HG03558 (cell line): Measurements from ENCODE around the gene EIF3F.

Source experiments
- ATAC-seq: cut with Tn5 transposase; IDR thresholded peaks from one replicate; pipeline ENCODE4 v1.9.1; 2021; ENCODE audit warnings: moderate number of reproducible peaks; ENCODE audit not compliant: unreplicated experiment; ENCODE audit errors: extremely low read depth

EIF3F gene, protein sequence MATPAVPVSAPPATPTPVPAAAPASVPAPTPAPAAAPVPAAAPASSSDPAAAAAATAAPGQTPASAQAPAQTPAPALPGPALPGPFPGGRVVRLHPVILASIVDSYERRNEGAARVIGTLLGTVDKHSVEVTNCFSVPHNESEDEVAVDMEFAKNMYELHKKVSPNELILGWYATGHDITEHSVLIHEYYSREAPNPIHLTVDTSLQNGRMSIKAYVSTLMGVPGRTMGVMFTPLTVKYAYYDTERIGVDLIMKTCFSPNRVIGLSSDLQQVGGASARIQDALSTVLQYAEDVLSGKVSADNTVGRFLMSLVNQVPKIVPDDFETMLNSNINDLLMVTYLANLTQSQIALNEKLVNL

DNA sequence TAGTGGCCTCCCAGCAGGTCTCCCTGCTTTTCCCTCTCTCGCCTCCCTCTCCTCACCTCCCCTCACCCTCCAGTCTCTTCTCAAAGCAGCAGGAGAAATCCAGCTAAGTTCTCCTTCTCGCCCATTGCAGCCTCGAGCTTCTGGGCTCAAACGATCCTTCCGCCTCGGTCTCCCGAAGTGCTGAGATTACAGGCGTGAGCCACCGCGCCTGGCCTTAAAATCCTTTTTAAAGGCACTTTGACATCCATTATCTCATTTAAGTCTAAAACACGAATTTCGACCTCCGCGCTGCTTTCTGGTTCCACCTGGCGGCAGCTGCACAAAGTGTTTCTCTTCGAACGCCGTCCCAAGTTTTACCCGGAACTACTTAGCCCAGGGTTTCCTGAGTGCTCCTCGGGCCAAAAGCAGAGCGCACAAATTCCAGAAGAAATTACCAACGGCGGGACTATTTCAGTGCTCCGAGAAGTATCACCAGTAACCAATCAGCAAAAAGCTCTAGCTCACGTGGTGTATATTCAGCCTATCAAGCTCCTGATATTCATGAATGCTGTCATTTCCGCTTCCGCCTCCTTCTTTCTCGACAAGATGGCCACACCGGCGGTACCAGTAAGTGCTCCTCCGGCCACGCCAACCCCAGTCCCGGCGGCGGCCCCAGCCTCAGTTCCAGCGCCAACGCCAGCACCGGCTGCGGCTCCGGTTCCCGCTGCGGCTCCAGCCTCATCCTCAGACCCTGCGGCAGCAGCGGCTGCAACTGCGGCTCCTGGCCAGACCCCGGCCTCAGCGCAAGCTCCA, at the start of gene EIF3F:
TSS of gene EIF3F (plus strand) at position 570 of the 792 bp plus-strand sequence. CDS start at position 586, 16 bp downstream.
- ATAC-seq = peak; percentile 86

DNA sequence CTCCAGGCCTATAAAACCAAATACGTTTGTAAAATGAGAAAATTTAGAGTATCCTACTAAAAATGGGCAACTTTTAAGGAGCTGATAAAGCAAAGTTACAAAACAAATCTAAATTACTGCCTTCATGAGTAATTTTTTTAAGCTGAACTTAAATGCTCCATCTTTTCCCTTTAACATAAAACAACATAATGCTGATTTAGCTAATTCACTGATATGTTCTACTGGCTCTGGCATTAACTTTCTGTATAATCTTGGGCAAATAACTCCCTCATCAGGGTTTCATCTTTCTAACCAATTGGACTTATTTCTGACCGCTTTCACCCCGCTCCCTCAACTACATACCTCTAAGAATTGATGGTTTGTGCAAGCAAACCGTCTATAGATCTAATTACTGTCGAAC, 46.0 kb upstream of the EIF3F start:
- no peak for ATAC-seq

DNA sequence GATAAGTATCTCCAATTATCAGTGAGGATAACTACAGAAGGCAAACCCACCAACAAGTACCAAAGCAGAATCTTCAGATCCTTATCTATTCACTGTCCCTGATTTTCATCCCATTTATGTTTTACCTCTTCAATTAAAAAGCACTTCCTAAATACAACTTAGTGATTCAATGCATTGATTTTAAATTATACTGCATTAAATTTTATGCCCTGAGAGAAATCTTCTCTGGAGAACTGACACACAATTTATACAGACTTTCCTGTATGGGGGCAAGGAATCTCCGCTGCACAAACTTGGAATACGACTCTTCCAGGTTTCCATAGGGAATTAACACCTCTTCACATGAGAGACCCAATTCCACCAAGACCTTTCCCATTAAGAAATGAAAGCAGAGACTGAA, 45.5 kb upstream of the EIF3F start, which contains the start of gene OR10A3:
TSS of gene OR10A3 (minus strand) at position 101 of the 400 bp plus-strand sequence. CDS start 2,188 bp downstream, outside the sequence.
- ATAC-seq = no peak

DNA sequence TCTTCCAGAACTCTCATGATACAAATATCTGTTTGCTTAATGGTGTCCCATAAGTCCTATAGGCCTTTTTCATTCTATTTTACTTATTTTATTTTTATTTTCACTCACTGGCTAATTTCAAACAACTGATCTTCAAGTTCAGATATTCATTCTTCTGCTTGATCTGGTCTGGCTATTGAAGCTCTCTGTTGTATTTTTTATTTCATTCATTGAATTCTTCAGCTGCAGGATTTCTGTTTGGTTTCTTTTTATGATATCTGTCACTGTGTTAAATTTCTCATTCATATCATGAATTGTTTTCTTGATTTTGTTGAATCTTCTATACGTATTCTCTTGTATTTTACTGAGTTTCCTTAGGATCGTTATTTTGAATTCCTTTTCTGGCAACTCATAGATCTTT, 43.0 kb upstream of the EIF3F start:
- ATAC-seq = no peak

DNA sequence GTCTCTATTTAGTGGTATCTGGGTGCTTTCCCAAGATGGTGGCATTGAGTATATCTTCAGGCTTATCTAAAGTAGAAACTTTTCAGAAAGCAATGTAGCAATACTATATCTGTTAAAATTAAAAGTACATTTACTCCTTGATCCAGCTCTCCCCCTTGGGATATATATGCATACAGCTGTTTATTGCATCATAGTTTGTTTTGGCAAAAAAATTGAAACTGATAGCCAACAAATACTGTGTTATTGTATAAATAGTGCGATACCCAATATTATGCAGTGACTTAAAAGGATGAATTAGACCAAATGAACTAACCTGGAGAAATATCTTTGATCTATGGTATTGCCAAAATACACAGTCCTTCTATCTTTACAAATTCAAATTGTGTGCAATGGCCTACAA, 37.2 kb upstream of the EIF3F start:
- ATAC-seq = no peak

DNA sequence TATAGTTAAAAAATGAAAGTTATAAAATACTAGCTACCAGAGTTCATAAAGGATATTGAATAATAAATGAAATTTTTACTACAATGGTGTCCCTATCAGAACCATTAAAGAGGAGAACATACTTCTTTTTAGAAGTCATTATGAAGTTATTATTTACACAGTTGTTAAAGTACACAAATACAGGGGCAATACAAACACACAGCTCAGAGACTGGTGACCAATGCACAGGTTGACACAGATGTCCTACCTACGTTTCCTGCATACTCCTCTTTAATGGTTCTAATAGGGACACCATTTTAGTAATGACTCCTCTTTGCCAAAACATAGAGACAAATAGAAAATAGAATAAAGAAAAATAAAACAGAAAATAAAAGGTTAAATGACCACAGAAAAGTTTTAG, 31.9 kb upstream of the EIF3F start:
- no peak for ATAC-seq

DNA sequence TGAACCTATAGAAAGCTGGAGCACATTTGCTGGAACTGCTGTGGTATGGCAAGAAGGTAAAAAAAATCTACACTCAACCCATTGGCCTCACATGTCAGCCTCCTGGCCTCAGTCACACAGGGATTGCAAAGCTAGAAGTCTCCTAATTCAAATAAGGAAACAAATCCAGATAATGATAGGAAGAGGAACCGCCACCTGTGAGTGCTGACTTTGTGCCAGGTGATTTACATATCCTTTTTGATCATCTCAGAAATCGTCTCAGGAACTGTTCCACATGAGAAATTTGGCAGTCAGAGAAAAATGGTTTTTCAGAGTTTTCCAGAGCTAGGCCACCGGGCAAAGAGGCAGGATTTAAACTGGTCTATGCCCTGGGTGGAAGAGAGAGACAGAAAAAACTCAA, 22.9 kb upstream of the EIF3F start:
- no peak for ATAC-seq

DNA sequence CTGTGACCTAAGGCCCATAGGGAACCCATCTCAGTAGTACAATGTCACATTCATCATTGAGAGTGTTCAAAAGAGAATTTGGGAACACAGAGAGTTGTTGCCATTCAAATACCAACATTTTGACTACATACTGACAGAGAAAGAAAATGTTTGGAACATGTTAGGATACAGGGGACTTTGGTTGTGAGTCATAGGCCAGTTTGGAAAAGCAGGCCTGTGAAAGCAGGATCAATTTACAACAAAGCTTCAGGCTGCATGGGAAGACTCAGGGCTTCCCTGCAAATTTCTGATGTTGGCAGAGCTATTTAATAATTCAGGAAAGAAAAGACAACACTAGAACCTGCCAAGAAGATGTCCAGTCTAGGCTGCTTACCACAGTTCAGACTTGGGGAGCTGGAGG, 22.3 kb upstream of the EIF3F start:
- no peak for ATAC-seq

DNA sequence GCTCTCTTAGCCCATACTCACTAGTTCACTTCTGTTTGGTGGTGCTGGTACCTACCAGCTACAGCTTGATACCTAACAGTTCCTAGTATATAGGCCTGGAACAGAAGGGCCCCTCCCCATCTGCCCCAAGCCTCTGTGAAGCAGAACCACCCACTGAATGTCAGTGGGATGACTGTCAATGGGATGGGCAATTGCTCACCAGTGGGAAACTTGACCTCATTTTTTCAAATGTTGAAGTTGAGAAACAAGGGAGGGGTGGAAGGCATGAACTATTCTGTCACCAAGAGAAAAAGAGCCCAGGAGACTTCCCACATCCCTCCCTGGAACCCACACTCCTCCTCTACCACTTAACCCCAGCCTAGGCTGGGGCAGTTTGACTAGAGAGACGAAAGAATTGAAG, 21.8 kb upstream of the EIF3F start, which contains the start of gene NLRP10:
TSS of gene NLRP10 (minus strand) at position 62 of the 400 bp plus-strand sequence. CDS start 1,952 bp downstream, outside the sequence.
- no peak for ATAC-seq

DNA sequence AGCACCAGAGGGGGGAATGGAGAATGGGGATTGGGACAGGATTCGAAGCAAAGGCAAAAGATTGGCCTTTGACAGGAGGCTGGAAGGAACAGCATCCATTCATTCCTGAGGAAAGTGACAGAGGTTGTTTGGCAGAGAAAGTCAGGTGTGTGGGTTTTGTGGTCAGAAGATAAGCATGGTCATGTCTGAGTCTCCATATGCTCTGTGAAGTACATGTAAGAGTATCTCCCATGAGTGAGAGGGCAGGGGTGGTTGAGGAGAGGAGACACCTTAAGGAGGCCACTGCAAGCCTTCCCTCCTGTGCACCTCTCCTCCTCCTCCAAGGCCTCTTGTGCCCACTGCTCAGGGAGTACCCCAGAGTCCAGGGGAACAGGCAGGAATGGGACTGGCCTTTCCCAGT, 20.0 kb upstream of the EIF3F start:
- ATAC-seq = no peak

DNA sequence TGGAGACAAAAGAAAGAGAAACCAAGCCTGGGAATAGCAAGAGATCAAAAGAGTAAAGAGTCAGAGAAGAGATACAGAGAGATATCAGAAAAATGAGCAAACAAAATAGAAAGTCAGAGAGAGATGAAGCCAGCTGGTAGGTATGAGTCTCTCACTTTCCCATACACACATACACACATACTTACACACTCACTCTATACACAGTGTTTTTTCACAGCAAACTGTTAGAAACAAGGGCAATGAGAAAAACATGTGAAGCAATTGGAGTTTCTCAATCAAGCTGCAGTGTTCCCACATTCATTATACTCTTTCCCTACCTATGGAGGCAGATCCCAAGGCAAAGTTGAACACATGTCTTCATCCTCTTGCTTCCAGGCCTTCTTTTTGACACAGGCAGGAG, 19.3 kb upstream of the EIF3F start:
- ATAC-seq = no peak

DNA sequence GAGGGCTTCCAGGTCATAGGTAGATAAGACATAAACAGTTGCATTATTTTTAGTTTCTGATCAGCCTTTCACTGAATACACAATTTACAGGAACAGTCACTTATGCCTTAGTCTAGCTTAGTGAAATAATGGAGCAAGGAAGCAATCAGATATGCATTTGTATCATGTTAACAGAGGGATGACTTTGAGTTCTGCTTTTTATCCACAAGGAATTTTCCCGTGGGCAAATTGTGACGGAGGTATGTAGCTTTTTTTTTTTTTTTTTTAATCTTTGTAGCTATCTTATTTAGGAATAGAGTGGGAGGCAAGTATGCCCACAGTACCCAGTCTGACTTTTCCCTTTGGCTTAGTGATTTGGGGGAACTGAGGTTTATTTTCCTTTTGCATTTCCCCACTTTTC, 18.5 kb upstream of the EIF3F start:
- ATAC-seq = no peak

DNA sequence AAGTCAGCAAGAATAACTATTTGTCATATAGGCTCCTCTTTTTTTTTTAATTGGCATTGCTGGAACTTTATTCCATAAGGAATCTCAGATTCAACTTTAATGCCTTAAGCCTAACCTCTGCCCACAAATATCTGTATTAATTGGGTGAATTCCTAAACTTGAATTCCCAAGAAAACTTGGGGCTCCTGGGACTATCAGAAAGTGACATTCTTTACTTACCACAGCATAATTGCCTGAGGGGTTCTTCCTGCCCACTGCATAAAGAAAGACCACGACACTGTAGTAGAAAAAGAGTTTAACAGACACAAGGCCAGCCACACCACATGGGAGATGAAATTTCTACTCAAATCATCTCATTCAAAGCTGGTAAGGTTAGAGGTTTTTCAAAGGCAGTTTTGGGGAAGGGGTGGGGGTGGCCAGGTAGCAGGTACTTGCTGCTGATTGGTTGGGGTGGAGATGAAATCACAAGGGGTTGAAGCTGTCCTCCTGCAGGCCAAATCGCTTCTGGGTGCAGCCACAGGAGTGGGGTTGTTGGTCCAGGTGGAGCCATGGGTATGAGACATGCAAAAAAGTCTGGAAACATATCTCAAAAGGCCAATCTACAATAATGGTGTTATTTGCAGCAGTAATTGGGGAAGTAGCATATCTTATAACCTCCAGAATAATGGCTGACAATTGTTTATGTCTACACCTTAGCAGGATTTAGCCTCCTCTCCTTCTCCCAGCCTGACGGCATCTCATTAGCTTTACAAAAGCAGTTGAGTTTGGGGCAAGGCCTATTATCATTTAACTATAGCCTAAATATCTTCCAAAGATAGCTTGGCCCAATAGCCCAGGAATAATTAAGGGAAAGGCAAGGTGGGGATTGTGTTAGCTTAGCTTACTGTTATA, 17.1 kb upstream of the EIF3F start:
- ATAC-seq = no peak

DNA sequence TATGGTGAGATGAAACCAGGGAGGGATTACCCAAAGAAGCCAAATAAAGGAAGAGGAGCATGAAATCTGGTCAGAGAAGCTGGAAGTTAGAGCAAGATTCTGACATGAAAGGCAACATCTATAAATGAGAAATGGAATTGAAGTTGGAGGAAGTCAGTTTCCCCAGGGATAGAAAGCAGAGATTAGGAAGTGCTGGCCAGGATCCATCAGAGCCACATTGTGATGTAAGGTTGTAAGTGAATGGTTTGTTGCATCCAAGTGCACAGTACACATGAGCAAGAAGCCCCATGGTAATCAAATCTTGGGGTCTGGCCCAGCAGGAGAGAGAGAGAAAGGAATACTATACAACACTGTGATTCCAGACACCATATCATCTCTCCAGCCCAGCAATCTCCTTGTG, 15.3 kb upstream of the EIF3F start:
- no peak for ATAC-seq

DNA sequence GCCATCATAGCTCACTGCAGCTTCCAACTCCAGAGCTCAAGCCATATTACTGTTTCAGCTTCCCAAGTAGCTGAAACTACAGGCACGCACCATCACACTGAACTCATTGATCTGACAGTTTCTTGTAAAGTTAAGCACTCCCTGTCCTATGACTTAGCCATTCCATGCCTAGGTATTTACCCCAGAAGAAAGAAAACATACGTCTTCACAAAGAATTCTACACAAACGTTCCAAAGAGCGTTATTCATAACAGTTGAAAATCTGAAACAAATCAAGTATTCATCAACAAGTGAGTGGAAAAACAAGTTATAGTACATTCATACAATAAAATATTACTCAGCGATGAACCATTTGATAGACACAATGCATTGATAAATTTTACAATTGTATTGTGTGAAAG, 14.1 kb upstream of the EIF3F start:
- ATAC-seq = no peak

DNA sequence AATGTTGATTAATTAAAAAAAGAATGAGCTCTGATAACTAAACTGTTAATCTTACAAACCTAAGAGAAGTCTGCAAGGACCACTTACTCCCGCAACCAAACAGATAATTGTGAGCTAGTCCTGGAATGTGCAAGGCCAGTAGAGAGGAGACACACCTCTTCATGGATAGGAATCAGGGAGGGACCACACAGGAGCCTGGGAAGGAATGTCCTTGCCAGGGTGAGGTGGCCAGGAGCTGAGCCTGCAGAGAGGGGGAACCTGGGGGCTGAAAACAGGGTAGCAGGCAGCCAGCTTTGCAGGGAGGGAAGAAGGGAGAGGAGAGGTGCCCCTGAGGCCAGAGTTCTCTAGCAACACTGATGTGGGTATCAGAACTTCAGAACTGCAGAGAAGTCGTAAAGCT, 12.5 kb upstream of the EIF3F start:
- ATAC-seq = no peak

DNA sequence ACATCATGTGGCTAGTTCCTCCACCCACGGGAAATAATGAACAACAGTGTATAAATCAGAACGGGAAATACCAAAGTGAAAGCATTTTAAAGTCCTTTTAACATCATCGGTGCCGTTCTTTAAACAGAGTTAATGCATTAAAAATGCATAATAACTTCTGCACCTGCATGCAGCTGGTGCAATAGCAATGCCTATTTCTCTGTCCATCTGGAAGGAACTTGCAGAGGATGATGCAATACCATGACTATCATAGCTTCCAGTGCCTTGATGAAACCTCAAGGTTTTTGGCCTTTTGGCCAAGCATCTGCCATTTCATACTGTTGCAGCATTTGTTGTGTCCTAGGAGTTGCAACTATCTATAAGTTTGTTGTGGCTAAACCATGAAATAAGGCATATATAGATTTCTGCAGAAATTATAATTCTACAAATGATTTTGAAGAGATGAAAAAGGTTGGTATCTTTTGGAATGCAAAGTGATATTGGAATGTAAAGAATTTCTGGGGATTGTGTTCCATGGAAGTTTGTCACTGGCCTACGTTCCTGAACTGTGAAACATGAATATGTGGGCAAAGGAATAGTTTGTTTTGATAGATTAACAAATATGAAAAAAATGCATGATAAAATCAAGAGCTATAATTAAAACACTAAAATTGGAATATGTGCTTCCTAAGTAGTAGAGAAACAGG, 9.8 kb upstream of the EIF3F start:
- no peak for ATAC-seq

DNA sequence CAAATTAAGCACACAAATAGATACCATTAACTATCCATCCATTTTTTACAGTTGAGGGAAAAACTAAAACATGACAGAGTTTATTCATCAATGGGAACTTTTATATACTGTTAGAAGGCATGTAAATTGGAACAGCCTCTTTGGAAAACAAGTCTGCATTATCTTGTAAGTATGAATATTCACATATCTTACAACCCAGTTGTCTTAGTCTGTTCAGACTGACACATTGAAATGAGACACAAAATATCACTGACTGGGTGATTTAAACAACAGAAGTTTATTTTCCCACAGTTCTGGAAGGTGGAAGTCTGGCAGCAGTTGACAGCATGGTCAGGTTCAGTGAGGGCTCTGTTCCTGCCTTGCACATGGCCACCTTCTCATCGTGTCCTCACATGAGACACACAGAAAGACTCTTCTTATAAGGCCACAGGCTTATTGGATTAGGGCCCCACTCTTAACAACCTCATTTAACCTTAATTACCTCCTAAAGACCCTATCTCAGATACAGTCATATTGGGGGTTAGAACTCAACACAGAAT, 5.4 kb upstream of the EIF3F start:
- ATAC-seq = no peak

DNA sequence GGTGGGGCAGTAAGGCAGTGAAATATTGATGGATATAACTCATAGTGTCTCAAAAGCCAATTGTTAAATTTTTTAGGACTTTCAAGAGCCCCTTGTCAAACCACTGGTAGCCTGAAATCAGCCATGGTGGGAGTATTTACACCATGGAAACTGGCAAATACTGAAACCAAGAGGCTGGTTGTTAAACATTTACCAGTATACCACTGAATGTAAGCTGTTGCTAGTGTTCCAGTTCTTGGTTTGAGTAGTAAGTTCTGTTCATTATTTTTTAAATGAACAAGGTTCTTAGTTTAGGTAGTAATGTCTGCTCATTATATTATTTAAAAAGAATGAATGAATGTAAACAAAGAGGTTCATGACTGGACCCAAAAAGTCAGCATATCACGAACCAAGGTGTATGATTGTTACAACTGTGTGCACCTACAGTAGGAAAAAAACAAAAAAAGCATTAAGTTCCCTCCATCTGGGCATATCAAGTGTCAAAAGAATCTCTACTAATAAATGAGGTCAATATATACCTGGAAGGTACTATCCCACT, 4.5 kb upstream of the EIF3F start:
- ATAC-seq = peak; percentile 38
